HG03139 (cell line): ENCODE data around the gene FBXO48.
"Not testable (repeated sequence)": the region's sequence is repeated elsewhere in the genome, so short reads cannot be mapped to it uniquely, and the experiment has no call there.

Experiments
- ATAC-seq: cut with Tn5 transposase; IDR thresholded peaks from one replicate; pipeline ENCODE4 v1.9.1; 2021; ENCODE audit not compliant: unreplicated experiment

FBXO48 gene

DNA sequence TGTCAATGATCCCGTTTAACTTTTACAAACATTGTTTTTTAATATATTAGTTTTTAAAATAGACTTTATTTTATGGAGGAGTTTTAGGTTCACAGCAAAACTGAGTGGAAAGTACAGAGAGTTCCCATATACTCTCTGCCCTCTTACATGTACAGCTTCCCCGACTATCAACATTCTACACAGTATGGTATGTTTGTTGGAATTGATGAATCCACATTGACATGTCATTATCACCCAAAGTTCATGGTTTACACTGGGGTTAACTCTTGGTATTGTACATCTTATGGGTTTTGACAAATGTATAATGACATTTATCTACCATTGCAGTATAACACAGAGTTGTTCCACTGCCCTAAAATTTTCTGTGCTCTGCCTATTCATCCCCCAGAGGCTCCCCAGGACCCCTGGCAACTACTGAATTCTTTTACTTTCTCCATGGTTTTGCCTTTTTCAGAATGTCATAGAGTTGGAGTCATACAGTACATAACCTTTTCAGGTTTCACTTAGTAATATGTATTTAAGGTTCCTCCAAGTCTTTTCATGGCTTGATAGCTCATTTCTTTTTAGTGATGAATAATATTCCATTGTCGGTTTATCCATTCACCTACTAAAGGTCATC is 5.8 kb upstream of the FBXO48 start:
- no peak for ATAC-seq

DNA sequence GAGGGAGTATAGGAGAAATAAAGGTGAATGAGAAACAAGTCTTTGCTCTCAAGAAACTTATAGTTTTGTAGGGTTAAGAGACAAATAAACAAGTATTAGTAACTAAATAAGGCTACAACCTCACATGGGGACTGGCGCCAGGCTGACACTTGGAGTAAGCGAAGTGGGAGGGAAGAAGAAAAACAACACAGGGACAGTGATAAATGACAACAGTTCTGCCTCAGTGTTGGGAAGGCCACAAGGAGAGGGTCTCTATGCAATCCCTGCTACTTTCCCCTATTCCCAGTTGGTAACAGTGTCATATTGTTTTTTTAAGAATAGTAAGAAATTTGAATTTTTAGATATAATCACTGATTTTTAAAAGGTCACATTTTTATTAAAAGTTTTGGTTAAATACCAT is 4.3 kb upstream of the FBXO48 start:
- no peak for ATAC-seq

DNA sequence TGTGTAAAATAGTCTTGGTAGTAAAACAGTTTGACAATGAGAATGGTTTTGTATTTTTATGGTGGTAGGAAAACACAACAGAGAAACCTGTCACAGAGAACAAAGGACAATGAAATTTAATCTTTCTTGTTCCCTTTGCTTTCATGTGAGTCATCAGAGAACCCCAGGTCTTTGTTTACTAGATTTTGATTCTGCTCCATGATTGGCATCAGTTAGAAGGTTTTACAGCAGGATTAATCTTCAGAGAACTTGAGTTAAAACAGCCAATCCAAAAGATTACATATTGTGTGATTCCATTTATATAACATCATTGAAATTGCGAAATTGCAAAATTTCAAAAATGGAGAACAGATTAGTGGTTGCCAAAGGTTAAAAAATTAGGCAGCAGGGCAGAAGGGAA is 2.8 kb upstream of the FBXO48 start:
- ATAC-seq = no peak

DNA sequence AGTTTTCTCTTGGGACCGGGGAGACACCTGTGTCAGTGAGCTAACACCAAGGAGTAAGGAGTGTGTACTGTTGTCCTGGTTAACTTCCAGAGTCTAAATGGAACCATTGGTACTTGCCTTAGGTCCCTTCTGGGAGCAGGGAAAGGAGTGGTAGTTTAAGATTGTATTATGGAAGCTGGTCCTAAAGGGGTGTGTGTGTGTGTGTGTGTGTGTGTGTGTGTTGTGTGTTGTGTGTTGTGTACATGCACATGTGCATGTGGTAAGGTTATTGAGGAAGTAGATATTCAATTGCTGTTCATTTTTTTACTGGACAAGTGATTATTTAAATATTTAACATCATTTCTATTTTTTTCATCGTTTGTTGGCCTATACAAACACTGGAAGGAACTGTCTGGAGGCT is 1.7 kb upstream of the FBXO48 start:
- ATAC-seq = no peak

DNA sequence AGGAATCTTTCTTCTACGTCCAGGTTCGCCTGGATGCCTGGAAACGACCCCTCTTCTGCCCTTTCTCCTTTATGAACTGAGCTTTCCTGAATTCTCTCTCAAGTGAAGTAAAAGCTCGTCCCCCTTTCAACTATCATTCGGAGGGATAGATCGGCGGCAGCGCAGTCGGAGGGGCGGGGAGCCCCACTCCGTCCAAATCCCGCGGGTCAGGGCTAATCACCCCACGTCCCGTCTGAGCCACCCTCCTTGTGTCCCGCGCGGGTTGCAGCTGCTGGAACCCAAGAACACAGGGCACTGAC is 367 bp downstream of the FBXO48 start:
- ATAC-seq = peak; percentile 26

DNA sequence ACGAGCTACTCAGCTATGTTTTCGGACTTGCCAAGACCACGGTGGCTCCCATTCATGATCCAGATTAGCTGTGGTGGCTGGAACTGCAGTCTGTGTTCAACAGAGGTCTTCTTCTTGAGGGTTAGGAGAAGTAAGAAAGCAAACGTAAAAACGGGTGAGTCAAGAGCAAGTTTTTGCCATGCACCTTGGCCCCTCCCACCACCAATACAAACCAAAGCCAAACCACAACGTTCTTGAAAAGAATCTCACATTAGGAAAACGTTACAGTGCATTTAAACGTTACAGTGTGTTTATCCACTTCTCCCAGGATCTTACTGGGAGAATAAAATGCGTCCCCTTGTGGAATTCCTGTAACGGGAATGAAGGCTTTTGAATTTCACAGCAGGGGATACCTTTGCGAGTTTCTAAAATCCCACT is 725 bp downstream of the FBXO48 start:
- no peak for ATAC-seq

DNA sequence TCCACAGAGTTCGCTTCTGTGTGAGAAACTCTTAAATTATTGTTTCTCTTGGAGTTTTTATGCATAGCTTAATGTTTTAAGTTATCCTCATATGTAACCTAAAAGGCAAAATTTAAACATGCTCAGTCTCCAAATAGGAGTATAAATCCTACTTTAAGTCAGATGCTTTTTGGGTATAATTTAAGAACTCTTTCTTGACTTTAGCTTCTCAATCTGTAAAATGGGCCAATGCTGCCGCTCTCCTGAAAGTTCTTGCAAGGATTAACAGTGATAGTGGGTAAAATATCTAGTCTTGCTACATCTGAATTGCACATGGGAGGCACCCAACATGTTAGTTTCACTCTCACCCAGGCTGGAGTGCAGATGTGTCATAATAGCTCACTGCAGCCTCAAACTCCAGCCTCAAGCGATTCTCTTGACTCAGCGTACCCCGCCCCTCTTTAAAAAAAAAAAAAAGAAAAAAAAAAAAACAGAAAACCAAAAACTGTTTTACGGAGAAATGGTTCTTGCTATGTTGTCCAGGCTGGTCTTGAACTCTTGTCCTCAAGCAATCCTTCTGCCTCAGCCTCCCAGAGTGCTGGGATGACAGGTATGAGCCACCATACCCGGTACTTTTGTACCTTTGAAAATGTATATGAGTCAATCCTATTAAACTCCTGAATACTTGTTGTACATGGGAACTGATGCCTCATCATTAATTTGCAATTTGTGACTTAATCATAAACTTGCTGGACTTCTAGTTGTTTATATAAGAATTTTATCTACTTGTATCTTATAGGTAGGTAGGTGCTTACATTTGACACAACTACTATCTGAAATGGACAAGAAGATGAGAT is 1.8 kb downstream of the FBXO48 start:
- ATAC-seq = no peak

DNA sequence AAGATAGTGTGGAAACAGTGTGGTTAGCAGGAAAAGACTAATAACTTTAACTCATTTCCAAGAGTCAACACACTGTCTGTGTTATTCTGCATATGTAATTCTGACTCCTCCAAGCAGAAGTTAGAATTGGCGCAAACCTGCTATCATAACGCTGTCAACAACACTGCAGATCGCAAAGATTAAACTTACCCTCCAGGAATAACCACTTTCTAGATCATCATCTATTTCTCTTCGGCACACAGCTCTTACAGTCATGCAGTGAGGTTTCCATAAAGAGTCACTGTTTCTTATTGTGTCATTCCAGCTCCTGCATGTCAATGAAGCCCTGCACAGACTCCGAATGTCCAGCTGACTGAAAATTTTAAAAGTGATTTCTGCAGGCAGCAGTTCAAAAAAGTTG is 2.4 kb downstream of the FBXO48 start:
- ATAC-seq = no peak

DNA sequence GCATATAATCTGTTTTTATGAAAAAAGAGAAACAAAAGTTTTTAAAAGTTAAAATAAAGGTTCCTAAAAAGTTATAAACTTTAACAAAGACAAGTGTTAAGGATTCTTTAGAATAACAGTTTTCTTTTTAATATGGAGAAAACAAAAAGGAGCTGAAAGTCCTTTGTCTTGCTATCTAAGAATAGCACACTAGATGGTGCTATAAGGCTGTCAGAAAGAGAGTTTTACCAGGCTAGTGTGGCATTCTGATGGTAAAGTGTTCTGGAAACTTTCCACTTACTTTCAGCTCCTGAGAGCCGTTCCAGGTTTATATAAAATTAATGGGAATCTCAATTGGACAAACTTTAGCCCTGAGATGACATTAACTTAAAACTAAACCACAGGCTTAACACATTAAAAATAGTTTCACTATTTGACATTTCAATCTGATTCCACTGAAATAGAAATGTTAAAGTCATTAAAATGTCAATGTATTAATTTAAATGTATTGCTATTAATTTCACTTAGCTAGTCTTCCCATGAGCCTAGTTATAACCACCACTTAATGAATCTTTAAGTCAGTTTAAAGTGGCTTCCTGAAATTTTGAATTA is 3.7 kb downstream of the FBXO48 start:
- ATAC-seq = no peak

DNA sequence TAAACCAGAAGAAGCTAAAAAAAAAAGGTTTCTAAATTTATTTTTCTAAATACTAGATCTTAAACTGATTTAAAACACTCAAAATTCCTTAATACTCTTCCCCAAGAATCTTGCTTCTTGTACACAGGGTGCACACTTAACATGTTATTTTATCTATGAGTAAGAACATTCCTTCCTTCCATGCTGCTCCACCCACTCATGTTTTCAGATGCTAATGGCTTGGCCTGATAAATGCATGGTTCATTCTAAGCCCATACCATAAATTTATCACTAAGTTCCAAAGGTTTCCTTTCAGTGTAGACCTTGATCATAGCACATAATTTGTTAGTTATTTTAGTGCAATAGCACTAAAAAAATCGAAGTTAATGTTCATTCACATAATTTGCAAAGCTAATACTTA is 8.1 kb downstream of the FBXO48 start:
- ATAC-seq = no peak

DNA sequence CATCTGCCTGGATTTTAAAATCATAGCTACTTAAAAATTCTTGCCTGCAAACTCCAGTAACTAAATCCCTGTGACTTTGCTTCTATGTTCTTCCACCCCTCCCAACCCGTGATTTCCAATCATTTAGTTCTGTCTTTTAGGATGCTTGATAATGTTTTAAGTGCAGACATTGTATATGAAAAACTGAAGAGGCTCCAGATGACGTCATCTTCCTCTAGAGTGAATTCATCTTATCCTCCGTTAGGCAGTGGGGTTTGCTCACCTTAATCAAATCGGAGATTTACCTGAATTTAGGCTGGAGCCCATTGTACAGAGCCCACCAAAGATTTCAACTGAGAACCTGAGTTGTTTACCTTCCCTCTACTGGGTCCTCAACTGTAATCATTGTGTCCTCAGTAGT is 10.9 kb downstream of the FBXO48 start:
- no peak for ATAC-seq

DNA sequence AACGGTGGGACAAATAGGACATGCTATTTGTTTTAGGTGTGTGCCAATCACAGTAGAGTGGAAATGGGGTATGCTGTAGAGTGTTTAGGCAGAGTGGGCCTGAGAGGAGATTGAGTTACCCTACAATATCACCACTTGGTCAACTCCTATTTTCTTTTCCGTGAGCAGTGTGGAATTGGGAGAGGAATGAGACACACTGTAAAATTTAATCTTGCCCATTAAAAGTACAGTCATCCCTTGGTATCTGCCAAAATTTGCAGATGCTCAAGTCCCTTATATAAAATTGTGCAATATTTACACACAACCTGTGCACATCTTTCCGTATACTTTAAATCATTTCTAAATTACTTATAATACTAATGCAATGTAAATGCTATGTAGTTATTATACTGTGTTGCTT is 12.4 kb downstream of the FBXO48 start:
- ATAC-seq = no peak

DNA sequence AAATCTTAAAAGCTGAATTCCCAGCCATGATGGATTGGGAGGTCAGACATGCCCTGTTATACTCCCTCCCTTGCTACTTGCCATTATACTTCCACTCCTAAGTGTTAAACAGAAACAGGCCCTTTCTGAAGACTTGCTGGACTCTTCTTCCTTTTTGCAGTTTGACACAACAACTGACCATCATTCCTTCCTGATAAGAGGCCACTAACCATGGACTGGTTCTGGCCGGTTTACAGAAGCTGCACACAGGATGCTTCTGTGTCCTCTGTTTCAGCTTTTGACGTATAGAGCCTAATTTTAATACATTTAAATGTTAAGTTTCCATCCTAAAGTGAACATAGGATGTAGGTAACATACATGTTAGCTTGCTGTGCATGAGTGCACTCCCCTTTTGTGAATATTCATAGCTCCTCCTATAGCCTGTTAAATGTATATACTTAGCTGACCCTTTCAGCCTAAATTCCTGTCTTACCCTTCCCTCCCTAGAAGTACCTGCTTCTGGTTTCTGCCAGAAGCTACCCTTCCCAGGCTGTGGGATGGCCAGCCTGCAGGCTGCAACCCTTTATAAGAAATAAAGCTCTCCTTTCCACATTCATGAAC is 13.2 kb downstream of the FBXO48 start:
- no peak for ATAC-seq

DNA sequence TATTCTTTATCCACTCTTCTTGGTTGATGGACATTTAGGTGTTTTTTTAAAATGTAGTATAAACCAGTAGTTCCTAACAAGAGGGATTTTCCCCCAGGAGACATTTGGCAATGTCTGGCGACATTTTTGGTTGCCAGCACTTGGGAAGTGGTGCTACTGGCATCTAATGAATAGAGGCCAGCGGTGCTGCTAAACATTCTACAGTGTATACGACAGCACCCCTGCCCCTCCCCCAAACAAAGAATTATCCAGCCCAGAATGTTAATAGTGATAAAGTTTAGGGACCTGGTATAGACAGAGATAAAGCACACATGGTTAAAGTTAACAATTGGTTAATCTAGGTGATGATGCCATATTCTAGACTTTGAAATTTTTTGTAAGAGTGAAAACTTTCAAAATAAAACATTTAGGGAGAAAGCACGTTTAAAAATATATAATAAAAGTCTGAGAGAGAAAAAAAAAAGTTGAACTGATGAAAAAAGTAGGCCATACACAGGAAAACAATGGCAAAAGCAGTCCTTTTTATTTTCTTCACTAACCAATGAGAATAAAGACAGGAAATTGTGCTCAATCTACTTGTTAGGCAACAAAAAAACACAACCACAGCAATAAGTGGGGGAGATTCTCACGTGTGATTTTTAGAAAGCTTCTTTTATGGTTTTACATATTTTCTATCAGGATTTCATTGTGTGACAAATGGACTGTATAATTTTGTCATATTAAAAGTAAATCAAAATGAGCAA is 14.8 kb downstream of the FBXO48 start:
- ATAC-seq = no peak

DNA sequence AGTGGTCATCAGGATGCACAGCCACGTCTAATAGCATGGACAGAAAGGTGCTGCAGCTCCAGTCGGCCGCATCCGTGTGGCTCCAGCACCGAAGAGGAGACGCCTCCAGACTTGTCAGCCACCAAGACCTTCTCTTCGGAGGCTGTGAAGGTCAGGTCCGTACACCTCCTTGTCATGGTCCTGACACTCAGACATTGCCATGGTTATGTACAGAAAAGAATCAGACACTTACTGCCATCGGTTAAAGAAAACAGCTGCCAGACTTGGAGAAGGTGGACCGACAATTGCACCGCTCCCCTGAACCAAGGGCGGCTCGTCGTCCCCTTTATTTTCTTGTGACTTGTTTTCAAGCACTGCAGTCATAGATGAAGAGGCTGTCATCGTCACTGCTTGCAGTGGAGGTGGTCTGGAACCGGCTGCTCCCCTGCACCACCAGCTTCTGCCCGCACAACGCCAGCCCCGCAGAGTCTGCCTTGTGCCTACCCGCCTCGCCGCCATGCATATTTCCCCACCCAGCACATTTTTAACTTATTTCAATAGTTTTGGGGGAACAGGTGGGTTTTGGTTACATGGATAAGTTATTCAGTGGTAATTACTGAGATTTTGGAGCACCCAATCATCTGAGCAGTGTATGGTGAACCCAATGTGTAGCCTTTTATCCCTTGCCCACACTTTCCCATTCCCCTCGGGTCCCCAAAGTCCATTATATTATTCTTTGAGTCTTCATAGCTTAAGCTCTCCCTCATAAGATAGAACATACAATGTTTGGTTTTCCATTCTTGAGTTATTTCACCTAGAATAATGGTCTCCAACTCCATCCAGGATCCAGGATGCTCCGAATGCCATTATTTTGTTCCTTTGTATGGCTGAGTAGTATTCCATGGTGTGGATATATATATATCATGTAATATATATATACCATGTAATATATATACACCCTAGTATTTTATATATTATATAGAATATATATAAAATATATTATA is 18.1 kb downstream of the FBXO48 start:
- no peak for ATAC-seq

DNA sequence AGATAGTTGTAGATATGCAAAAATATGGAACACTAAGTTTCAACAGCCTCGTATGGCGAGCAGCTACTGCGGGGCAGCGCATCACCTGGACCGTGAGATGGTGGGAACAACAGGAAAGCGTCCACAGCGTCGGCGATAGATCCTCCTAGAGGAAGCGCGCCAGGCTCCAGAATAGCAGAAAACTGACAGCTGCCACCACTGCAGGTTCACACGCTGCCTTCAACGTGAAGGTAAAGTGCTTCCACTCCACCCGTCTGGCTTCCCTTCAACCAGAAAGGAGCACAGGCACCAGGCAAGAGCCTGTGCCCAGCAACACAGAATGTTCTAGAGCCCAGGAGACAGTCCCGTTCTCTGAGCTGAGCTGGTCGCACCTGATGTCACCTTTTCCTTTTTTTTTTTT is 20.0 kb downstream of the FBXO48 start:
- no peak for ATAC-seq

DNA sequence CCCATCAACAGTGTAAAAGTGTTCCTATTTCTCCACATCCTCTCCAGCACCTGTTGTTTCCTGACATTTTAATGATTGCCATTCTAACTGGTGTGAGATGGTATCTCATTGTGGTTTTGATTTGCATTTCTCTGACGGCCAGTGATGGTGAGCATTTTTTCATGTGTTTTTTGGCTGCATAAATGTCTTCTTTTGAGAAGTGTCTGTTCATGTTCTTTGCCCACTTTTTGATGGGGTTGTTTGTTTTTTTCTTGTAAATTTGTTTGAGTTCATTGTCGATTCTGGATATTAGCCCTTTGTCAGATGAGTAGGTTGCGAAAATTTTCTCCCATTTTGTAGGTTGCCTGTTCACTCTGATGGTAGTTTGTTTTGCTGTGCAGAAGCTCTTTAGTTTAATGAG is 20.7 kb downstream of the FBXO48 start:
- ATAC-seq = not testable (repeated sequence)

DNA sequence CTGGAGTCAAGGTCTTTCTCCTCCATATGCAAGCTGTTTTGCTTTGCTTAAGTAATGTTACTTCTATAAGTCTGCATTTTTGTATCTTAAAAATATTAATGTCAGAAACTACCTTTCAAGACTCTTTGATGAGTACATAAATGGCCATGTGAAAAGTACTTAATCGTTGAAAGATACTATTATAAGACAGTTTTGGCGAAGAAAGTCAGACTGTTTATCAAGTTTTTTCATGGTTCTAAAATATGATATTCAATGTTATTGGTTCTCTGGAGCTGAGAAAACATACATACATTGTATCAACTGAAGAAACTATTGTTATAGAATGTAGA is 25.1 kb downstream of the FBXO48 start:
- no peak for ATAC-seq

DNA sequence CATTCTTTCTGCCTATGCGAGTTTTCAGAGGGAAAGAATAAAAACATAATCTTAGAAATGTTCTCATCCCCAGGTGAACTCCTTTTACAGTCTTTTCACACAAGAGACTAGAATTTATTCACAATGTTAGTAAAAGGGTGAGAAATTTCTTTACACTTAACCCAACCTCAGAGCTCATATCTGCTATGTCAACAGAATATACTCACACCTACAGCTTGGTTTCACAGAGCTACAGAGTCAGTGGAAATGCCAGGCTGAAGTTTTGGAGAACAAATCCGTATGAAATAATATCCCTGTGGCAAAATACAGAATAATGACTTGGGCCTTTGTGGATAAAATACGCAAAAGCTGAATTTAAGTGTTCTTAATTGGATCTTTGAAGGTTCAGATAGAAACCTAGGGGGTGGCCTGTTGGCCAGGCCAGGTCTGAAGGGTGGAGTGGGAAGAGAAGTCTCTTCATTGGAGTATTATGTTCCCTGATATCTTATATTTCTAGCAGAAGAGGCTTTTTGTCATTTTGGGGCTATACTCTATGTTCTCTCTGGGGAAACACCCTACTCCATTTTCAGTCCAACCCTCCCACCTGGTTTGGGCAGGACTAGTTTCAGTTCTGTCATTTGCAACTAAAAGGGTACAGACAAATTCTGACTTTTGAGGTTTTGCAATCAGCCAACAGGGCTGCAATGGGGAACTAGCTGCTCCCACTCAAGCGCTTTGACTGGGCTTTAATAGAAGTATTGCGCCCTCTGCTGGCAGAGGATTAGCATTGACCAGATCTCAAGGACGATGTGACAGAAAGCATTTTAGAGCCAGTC is 25.7 kb downstream of the FBXO48 start:
- peak; percentile 99 for ATAC-seq
